GM08714 (cell line): ENCODE data around the gene ZFP69.
"Not testable (repeated sequence)": the region's sequence is repeated elsewhere in the genome, so short reads cannot be mapped to it uniquely, and the experiment has no call there.

Experiments used
- H3K4me3 ChIP-seq: fragments of 200-500 bp; sonication (Bioruptor generic); 2 replicates; pipeline ENCODE4 v1.5.1; 2014; ENCODE audit warnings: mild to moderate bottlenecking, low read length, inconsistent platforms
- ZNF274 ChIP-seq: IDR thresholded peaks from 2 replicates; pipeline ENCODE4 v1.6.1; 2012; ENCODE audit warnings: mild to moderate bottlenecking, low read depth, low read length

Gene ZFP69

DNA sequence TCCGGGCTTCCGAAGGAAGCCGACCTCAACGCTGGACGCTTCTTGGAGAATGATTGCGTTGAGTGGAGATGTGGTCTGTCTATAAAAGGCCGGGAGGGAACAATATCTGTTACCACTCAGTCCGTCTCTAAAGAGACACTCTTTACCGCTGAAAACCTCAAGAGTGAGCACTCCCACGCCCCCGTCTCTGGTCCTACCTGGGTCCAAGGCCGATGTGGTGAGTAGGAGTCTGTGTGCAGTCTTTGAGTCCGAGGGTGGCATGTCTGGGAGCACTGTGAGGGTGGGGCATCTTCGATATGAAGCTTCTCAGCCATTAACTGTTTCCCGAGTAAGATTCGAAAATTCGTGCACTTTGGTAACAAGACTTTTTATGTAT is 576 bp downstream of the ZFP69 start:
- H3K4me3 ChIP-seq, result peak overlapping the region; percentile 66
- TF ChIP-seq ZNF274, result no peak

DNA sequence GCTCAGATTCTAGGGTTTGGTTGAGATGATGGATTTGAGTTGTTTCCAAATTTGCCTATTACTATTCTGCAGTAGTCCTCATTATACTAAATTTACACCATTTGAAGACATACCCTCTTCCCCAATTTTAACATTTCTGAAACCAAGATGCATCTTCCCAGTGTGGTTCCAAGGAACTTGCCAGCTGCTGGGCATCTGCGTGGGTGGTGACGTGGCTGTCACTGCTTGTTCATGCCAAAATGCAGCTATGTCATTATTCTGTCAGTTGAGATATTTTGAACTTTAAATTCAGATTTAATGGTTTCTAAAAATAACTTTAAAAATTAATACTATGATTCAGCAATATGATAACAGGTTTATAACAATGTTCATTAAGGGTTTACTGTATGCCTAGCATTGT is 1.2 kb downstream of the ZFP69 start:
- no peak for TF ChIP-seq ZNF274
- peak overlapping the region; percentile 66; the same call in 1 of the 2 replicates for H3K4me3 ChIP-seq

DNA sequence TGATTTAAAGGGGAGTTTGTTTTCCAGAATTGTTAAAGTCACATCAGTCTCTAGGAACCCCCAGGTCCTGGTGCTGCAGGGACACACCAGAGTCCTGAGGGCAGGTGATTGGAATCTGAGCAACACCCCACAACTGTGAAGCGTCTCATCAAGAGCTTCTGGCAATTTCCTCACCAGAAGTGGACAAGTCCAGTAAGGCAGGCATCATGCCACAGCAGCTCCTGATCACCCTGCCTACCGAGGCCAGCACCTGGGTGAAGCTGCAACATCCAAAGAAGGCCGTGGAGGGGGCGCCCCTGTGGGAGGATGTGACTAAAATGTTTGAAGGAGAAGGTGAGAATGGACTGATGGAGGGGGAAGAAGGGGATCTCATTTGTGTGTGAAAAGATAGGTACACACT is 2.1 kb downstream of the ZFP69 start:
- no peak for TF ChIP-seq ZNF274

DNA sequence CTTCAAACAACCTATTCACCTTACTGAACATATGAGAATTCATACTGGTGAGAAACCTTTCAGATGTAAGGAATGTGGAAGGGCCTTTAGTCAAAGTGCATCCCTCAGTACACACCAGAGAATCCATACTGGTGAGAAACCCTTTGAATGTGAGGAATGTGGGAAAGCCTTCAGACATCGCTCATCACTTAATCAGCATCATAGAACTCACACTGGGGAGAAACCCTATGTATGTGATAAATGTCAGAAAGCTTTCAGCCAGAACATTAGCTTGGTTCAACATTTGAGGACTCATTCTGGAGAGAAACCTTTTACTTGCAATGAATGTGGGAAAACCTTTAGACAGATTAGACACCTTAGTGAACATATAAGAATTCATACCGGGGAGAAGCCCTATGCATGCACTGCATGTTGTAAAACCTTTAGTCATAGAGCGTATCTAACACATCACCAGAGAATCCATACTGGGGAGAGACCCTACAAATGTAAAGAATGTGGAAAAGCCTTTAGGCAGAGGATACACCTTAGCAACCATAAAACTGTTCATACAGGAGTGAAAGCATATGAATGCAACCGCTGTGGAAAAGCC is 18.3 kb downstream of the ZFP69 start:
- no peak overlapping the region for H3K4me3 ChIP-seq
- peak; percentile 89 for TF ChIP-seq ZNF274

More for the DNA sequence above, 2.1 kb downstream of the ZFP69 start:
- H3K4me3 ChIP-seq, result no peak overlapping the region

DNA sequence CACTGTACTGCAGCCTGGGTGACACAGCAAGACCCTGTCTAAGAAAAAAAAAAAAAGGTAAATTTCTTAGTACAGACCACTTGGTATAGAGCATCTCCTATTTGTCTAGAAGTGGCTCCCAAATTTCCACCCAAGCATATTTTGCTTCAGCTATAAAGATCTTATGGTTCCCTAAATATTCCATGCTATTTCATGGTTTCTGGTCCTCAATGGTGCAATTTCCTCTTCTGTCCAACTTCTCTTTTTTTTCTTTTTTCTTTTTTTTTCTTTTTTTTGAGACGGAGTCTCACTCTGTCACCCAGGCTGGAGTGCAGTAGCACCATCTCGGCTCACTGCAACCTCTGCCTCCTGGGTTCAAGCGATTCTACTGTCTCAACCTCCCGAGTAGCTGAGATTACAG is 25.6 kb downstream of the ZFP69 start:
- not testable (repeated sequence) for H3K4me3 ChIP-seq

DNA sequence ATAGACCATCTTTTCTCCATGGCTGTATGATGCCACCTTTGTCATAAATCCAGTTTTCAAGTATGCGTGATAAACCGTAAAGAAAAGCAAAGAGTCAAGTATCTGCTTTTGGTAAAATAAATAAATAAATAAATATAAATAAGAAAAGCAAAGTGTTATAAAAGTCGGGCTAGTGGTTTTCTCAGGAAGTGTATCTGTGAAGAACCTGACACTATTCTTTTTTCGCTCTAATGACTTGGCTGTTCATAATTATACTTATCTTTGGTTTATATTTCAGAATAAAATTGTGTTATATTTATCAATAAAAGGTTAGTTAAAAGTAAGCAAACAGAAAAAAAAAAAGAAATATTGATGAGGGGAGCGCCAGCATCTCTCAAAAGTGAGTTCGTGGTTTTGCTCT is 30.9 kb downstream of the ZFP69 start:
- TF ChIP-seq ZNF274, result no peak
- H3K4me3 ChIP-seq, result peak overlapping the region; percentile 68

DNA sequence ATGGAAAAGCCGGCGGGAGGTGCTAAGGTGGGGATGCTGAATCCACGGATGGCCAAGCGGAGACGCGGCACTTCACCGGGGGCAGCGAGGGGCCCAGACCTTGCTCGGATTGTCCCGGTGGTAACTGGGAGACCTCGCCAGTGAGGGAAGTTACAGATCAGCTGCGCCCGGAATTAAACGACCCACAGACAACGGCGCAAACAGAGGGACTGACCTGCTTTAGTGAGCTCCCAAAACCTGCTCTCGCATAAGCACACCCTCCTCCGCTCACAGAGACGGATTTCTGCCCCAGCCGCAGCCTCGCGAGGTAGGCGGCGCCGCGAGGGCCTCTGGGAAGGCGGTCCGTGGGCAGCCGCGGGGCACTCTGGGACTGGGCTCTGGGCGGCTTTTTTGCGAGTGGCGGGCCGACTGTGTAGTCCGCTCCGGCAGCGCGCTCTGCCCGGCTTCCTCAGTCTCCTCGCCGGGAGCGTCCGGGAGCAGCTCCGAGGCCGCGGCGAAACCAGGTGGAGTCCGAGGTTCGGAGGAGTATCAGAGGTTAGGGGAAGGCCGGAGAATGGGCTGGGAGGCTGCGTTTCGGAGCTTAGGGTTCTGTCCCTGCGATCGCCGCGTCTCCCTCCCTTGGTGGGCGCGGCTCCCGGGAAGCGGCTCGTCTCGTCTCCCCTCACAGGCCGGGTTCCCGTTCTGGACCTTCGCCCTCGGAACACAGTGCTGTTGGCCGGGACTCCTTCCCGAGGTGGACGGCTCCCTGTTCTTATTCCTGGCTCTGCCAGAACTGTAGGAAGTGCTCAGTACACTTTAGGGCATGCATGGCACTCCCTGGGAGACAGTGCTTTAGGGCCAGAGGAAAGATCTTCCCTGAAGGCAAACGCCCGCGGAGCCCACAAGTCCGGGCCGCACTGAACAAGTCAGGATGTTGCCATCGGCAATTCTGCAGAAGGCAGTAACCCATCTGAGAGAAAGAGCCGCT is 31.6 kb downstream of the ZFP69 start, which contains the start of gene EXO5:
EXO5 (plus strand) TSS at position 393 of the 967 bp plus-strand sequence. CDS start 5,778 bp downstream, outside the sequence.
- peak within 1 kb of the TSS; percentile 68 for H3K4me3 ChIP-seq
- TF ChIP-seq ZNF274, result no peak

DNA sequence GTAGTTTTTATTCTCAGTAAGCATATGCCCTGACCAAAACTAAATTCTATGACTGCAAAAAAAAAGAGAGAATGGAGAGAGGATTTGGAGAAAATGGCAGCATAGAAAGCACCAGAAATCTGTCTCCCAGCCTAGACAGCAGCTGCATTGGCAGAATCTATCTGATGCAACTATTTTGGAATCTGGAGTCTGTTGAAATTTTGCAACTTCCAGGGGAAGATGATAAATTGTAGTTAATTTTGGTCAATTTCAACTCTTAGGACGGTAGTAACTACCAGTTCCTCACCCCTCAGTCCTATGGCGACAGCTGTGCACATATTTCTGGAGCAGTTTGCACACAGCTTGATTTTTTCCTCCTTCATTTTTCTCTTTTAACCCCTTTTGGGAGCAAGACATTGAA is 42.4 kb downstream of the ZFP69 start:
- TF ChIP-seq ZNF274, result no peak
- no peak overlapping the region for H3K4me3 ChIP-seq

DNA sequence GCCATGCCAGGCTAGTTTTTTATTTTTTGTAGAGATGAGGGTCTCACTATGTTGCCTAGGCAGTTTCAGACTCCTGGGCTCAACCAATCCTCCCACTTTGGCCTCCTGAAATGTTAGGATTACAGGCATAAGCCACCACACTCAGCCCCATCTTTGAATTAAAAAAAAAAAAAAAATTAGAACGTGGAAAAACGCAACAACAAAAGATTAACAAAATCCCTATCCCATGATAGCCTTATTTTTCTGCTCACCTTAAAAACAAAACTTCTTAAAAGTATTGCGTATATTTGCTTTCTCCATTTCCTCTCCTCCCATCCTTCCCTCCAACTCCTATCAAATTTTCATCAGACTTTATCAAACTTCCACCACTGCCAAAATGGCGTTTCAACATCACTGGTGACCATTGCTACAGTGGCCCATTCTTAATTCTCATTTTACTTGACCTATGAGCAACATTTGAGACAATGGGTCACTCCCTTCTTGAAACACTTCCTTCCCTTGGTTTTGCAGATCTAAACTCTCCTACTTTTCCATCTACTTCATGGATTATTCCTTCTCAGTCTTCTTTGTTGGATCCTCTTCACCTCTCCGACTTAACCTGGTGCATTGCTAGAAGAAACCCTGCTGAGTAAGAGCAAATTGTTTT is 53.8 kb downstream of the ZFP69 start:
- peak overlapping the region; percentile 94 for H3K4me3 ChIP-seq
- no peak for TF ChIP-seq ZNF274

DNA sequence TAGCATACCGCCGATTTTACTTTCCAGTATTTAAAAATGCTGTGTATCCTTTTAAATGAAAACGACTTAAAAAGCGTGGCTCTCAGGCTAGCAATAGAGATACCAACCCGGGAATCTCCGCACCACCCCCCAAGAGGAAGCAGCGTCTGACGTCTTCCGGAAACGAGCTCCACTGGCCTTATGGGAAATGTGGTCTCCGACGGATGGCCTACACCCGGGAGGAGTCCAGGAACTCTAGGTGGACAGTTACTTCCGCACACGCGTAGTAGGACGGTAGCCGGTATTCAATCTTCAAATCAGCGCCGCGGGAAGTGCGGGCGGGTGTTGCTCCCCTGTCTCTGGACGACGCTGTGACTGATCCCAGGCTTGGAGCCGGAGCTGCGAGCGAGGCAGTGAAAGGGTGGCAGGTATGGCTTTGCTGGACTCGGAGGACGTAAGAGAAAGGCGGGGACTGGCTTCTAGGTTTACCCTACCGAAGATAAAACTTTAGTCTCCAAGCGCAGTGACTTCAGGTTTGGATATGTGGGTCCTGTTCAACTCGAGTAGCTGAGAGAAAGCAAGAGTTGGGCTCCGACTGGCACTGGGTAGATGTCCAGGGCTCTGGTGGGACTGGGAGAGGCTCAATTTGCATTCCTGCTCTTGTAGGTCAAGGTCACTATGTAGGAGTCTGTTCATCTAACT is 54.4 kb downstream of the ZFP69 start, which contains the start of gene ZNF684:
ZNF684 (plus strand) TSS at position 257 of the 681 bp plus-strand sequence. CDS start 1,530 bp downstream, outside the sequence.
- no peak for TF ChIP-seq ZNF274

DNA sequence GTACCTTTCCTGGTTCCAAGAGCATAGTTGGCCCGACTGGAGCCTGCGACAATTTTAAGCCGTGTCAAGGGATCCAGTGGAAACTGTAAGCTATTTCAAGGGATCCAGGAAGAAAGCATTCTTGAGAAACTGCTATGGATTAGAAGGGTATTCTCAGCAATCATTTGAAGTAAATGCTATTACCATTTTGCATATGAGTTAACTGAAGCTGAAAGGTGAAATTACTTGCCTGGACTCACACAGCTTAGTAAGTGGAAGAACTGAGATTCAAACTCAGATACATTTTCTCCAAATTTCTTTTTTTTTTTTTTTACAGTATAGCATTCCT is 54.9 kb downstream of the ZFP69 start:
- no peak for TF ChIP-seq ZNF274
- H3K4me3 ChIP-seq, result peak overlapping the region; percentile 94

More for the DNA sequence above, 54.4 kb downstream of the ZFP69 start, which contains the start of gene ZNF684:
- peak within 1 kb of the TSS; percentile 94 for H3K4me3 ChIP-seq

DNA sequence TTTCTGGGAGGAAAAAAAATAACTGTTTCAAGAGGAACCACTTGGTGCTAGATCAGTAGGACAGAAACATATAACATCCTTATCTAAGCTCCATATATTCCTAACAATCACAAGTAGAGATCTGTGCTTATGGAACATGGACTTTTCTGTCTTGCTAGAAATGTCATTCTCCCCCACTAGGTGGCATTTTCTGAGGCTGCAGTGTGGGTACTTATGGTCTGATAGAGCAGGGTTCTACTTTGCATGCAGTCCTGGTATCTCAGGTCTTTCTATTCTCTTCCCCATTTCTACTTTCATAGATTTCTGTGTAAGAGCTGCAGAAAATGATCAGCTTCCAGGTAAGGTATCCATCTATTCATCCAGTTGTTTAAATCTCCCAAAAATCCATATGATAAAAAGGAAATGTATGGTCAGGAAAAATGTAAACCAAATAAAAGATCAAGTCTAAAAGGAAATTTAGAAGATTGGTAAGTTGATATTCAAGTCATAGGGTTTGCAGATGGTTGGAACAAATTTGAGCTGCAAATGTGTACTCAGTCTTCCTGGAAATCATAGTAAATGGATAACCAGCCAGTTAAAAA is 55.8 kb downstream of the ZFP69 start:
- H3K4me3 ChIP-seq, result peak overlapping the region; percentile 94

DNA sequence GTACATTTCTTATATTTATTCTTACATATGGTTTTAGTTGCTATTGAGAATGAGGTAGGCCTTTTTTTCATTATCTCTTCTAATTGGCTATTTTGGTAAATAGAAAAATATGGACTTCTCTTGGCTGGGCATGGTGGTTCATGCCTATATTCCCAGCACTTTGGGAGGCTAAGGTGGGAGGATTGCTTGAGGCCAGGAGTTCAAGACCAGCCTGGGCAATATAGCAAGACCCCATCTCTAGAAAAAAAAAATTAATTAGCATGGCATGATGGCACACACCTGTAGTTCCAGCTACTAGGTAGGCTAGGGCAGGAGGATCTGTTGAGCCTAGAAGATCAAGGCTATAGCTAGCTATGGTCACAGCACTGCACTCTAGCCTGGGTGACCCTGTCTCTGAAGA is 57.5 kb downstream of the ZFP69 start:
- H3K4me3 ChIP-seq, result no peak overlapping the region
- no peak for TF ChIP-seq ZNF274

More for the DNA sequence above, 55.8 kb downstream of the ZFP69 start:
- no peak for TF ChIP-seq ZNF274

DNA sequence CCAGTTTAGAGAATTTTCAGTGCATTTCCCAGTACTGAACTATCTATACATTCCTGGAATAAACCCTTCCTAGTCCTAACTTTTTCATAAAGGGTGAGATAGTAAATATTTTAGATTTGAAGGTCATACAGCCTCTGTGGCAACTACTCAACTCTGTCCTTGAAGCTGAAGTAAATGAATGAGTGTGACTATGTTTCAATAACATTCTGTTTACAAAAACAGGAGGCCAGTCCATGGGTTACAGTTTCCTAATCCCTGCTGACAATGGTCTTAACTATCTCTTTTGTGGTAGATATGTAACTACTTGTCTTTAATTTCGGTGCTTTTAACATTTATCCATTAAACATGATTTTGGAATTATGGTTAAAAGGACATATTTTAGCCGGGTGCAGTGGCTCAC is 58.6 kb downstream of the ZFP69 start:
- no peak overlapping the region for H3K4me3 ChIP-seq
- TF ChIP-seq ZNF274, result no peak

DNA sequence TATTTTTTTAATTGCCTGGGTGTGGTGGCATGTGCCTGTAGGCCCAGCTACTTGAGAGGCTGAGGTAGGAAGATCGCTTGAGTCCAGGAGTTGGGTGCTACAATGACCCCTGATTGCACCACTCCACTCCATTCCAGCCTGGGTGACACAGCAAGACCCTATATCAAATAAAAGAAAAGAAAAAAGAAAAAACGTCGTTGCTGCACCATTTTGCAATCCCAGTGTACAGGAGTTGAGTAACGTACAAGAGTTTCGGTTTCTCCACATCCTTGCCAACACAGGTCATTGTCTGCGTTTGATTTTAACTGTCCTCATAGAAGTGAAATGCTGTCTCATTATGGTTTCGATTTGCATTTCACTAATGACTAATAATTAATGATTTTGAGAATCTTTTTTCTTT is 62.2 kb downstream of the ZFP69 start:
- no peak for TF ChIP-seq ZNF274
- H3K4me3 ChIP-seq, result no peak overlapping the region
